HG03558 (cell line): ENCODE data around the gene EPHB2.

Experiments used
- ATAC-seq: cut with Tn5 transposase; IDR thresholded peaks from one replicate; pipeline ENCODE4 v1.9.1; 2021; ENCODE audit warnings: moderate number of reproducible peaks; ENCODE audit not compliant: unreplicated experiment; ENCODE audit errors: extremely low read depth

Gene EPHB2

GRCh38 chr1:22959545-22960360 lies 249.1 kb downstream of the EPHB2 start:
- no peak for ATAC-seq

DNA sequence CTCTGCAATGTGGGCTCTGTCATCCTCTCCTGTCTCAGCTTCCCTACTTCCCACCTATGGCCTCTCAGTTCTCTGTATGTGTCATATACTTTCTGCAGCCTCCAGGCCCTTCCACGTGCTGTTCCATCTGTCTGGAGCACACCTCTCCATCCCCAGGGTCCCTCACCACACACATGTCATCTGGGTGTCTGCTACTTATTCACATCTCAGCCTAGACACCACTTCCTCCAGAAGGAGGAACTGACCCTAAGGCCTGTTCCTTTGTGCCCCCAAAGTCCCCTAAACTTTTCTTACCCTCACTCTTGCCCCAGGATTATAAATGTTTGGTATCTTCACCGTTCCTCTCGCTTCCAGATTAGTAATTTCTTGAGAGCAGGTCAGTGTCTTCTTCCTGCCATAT lies 251.9 kb downstream of the EPHB2 start:
- ATAC-seq, result no peak

- ATAC-seq, result no peak
Measured at GRCh38 chr1:22963044-22963677, 252.5 kb downstream of the EPHB2 start.

DNA sequence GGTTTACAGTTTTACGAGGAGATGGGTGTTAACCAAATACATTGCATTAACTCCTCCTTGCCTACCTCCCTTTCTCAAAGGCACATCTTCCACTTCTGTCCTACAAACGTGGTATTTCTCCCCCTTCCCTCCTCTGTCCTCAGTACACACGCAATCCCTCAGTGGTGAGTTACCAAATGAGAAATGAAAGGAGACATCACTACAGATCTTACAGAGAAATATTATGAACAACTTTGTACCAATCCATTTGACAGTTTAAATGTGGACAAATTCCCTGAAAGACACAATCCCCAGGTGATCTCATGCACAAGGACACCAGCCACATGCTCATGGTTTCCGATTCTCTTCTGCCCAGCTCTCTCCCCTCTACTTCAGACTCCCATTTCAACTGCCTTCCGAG lies 255.7 kb downstream of the EPHB2 start:
- no peak for ATAC-seq

DNA sequence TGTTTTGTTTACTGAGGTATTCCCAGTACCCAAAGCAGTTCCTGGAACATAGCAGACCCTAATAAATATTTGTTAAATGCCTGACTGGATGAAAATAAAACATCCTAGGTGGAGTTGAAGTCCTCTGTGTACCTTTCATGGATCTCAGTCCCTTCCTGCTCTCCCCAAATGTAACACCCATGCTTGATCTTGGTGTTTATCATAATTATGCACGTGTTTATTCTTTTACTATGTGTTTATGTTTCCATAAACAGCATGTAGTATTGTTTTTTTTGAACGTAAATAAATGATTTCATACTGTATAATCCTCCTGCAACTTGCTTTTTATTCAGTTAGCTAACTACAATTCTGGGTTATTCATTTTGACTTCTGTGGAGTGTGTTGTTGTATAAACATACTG lies 257.2 kb downstream of the EPHB2 start:
- ATAC-seq, result no peak

DNA sequence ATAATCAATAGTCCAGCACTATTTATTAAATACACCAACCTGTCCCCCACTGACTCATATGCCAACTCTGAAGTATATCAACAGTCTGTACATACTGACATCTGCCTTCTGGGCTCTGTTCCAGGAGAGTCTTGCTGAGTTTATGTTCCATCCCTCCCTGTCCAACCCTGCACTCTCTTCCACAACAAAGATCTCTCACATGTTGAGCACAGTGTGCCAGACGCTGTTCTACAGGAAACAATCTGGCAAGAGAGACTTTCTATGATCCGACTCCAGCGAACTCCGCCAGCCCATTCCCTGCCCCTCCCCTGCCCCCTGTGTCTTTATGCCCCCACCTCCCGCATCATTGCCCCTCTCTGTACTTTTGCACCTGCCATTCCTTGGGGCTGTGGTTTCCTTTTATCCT lies 258.7 kb downstream of the EPHB2 start:
- no peak for ATAC-seq

DNA sequence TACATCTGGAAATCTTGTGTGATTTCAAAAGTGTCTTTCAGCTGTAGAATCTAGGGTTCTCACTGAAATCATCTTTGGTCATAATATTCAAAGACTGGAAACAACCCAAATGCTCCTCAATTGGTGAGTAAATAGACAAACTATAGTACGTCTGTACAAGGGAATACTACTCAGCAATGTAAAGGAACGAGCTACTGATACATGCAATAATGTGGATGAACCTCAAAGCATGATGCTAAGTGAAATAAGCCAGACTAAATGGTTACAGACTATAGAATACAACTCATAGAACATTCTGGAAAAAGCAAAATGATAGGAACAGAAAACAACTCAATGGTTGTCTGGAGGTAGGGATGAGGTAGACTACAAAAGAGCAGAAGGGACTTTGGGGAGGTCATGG lies 259.5 kb downstream of the EPHB2 start:
- no peak for ATAC-seq
